ENCODE results near the gene PRRG2.
A peak's percentile ranks its signal among the peaks of the same experiment; 100 is the strongest.

Gene PRRG2

DNA sequence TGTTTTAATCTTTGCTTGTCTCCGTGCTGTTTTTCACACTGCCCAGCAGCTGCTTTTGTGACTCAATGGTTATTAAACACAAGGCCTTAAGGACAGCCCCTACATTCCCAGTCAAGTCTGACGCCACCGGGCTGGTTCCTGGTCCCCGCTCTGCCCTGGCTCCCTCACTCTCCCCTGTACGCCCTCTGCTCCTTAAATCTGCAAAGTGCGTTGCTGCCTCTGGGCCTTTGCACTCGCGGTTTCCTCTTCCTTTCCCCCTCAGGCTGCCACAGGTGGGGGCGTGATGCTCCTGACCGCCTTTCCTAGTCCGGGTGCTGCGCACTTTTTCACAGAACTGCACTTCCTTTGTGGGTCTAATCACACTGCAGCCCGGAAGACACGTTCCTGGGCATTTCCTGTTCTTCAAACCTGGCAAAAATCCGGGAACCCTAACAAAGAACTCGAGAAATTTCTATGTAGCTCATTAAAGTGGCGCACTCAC, 26.4 kb upstream of the PRRG2 start:
- Histone ChIP-seq H3K4me3 (ENCODE audit: low read length) (no peak overlapping the region), H3K36me3 (ENCODE audit: control insufficient read depth, insufficient read depth, low read length) (peaks cover 10% of the 10 kb centered on the region), H3K79me2 (ENCODE audit: control insufficient read depth, insufficient read depth, low read length) (no peaks in the 10 kb centered on the region), H3K79me1 (ENCODE audit: low read length) (no peaks in the 10 kb centered on the region), H4K8ac (ENCODE audit: low read depth, low read length) (no peak overlapping the region), H2BK5ac (ENCODE audit: low read length) (no peak overlapping the region), H3K18ac (ENCODE audit: low read length) (no peak overlapping the region), H2BK15ac (replicated peaks; ENCODE audit: low read depth) (no peak overlapping the region), H3K27ac (ENCODE audit: low read depth, low read length) (no peak overlapping the region), H4K5ac (ENCODE audit: low read length) (no peak overlapping the region), H3K4me1 (ENCODE audit: control insufficient read depth, low read depth, low read length) (no peaks in the 10 kb centered on the region), H3K56ac (ENCODE audit: low read length) (no peak overlapping the region), H3K4me2 (ENCODE audit: low read length) (no peak overlapping the region), H3K9ac (ENCODE audit: low read length) (no peak overlapping the region), H2BK120ac (ENCODE audit: low read depth, low read length) (no peak overlapping the region), H3K23ac (ENCODE audit: low read length) (no peak overlapping the region), H2AK5ac (ENCODE audit: low read length) (no peak overlapping the region), H3K4ac (ENCODE audit: low read depth, low read length) (no peak overlapping the region), H3K27me3 (ENCODE audit: insufficient read depth, low read length, poor library complexity) (no peaks in the 10 kb centered on the region)
- no CpG with 5 or more reads among the region's 17 CpGs for WGBS (ENCODE audit: extremely low coverage, insufficient coverage, low lambda C conversion rate)
- DNase-seq: no peak

DNA sequence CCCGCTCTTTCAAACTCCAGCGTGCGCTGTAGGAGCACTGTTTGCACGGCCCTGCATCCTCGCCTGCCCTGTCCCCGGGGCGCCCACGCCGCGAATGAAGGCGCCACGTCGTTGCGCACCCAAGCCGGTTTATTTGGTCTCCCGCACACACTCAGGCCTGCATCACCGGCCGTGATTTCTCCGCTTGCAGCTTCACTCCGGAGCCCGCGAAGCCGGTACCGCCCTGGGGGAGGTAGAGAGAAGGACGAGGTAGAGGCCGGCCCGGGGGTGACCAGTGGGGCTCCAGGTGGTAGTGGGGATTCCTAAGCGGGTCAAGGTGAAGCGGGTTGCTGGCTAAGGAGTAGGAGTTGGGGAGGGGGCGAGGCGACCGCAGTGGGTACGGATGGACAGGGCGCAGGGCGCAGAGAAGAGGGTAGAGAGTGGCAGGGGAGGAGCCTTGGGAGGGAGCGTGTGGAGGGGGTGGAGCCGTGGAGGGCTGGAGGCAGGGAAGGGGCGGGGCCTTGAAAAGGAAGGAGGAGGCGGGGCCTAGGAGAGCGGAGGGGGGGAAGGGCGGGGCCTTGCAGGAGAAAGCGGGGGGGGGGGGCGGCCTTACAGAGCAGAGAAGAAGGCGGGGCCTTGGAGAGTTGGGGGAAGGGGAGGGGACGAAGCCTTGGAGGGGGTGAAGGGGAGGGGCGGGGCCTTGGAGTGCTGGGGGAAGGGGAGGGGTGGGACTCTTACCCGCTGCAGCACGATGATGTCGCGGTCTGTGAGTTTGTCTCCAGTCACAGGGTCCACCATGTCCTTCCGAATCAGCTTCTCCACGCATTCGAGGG, 25.3 kb upstream of the PRRG2 start:
- H3K9ac ChIP-seq (ENCODE audit: low read length): peak overlapping the region; percentile 88
- no CpG with 5 or more reads among the region's 53 CpGs for WGBS (ENCODE audit: extremely low coverage, insufficient coverage, low lambda C conversion rate)
- peak; percentile 97 for DNase-seq
- peaks cover 11% of the 10 kb centered on the region for H3K36me3 ChIP-seq (ENCODE audit: control insufficient read depth, insufficient read depth, low read length)
- no peak overlapping the region for H2BK15ac ChIP-seq (replicated peaks; ENCODE audit: low read depth)
- peak overlapping the region; percentile 90 for H3K4me2 ChIP-seq (ENCODE audit: low read length)
- H3K27ac ChIP-seq (ENCODE audit: low read depth, low read length): peak overlapping the region; percentile 4
- no peak overlapping the region for H3K18ac ChIP-seq (ENCODE audit: low read length)
- no peaks in the 10 kb centered on the region for H3K79me1 ChIP-seq (ENCODE audit: low read length)
- H2AK5ac ChIP-seq (ENCODE audit: low read length): no peak overlapping the region
- H3K27me3 ChIP-seq (ENCODE audit: insufficient read depth, low read length, poor library complexity): no peaks in the 10 kb centered on the region
- no peaks in the 10 kb centered on the region for H3K4me1 ChIP-seq (ENCODE audit: control insufficient read depth, low read depth, low read length)
- peak overlapping the region; percentile 95 for H3K56ac ChIP-seq (ENCODE audit: low read length)
- no peak overlapping the region for H3K23ac ChIP-seq (ENCODE audit: low read length)
- no peak overlapping the region for H4K5ac ChIP-seq (ENCODE audit: low read length)
- H2BK120ac ChIP-seq (ENCODE audit: low read depth, low read length): no peak overlapping the region
- H3K4ac ChIP-seq (ENCODE audit: low read depth, low read length): no peak overlapping the region
- H3K4me3 ChIP-seq (ENCODE audit: low read length): no peak overlapping the region
- H3K79me2 ChIP-seq (ENCODE audit: control insufficient read depth, insufficient read depth, low read length): no peaks in the 10 kb centered on the region
- H4K8ac ChIP-seq (ENCODE audit: low read depth, low read length): no peak overlapping the region
- H2BK5ac ChIP-seq (ENCODE audit: low read length): no peak overlapping the region

DNA sequence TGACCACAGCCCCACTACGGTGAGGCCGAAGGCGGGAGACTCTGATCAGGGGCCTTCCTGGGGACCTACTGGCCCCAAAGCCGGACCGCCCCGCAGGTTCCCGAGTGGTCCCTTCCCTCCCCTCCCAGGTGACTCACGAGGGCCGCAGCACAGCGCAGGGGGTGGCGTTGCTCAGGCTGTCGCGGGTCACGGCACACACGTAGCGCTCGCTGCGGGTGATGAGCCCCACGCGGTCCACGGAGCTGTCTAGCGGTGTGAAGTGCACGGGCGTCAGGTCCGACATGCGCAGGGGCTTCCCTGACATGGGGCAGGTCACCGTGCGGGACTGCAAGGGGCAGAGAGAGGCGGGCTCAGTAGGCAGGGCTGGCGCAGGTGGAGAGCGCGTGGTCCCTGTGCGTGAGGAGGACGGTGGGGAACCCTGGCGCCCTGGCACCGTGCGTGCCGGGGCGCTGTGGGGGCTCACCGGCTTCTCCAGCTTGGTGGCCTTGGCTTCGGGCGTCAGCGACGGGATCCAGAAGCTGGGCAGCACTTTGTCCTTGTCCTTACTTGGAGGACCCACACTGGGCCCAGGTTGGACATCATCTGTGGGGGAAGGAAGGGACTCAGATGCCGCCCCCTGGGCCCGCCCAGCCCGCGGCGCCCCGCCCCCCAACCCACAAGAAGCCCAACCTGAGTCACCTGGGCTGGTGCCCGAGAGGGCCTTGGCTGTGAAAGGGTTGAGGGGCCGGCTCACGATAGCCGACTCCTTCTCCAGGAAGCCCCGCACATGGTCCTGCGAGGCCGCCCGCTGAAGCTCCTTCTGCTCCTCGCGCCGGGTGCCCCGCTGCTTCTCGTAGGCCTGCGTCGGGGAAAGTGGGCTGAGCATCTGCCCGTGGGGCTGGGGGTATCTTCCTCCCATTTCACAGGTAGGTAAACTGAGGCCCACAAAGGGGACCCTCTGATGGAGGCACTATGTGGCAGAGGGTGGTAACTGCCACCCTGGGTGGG, 24.4 kb upstream of the PRRG2 start:
- Histone ChIP-seq H3K4me2 (ENCODE audit: low read length) (peak overlapping the region; percentile 90), H3K4me3 (ENCODE audit: low read length) (no peak overlapping the region), H3K4me1 (ENCODE audit: control insufficient read depth, low read depth, low read length) (no peaks in the 10 kb centered on the region), H3K18ac (ENCODE audit: low read length) (no peak overlapping the region), H2AK5ac (ENCODE audit: low read length) (no peak overlapping the region), H4K5ac (ENCODE audit: low read length) (no peak overlapping the region), H3K9ac (ENCODE audit: low read length) (peak overlapping the region; percentile 88), H3K27me3 (ENCODE audit: insufficient read depth, low read length, poor library complexity) (no peaks in the 10 kb centered on the region), H2BK5ac (ENCODE audit: low read length) (no peak overlapping the region), H2BK15ac (replicated peaks; ENCODE audit: low read depth) (no peak overlapping the region), H3K79me2 (ENCODE audit: control insufficient read depth, insufficient read depth, low read length) (no peaks in the 10 kb centered on the region), H3K23ac (ENCODE audit: low read length) (no peak overlapping the region), H3K36me3 (ENCODE audit: control insufficient read depth, insufficient read depth, low read length) (peaks cover 11% of the 10 kb centered on the region), H4K8ac (ENCODE audit: low read depth, low read length) (no peak overlapping the region), H3K79me1 (ENCODE audit: low read length) (peaks cover 3% of the 10 kb centered on the region), H3K27ac (ENCODE audit: low read depth, low read length) (no peak overlapping the region), H3K4ac (ENCODE audit: low read depth, low read length) (no peak overlapping the region), H3K56ac (ENCODE audit: low read length) (peak overlapping the region; percentile 95), H2BK120ac (ENCODE audit: low read depth, low read length) (no peak overlapping the region)
- WGBS (ENCODE audit: extremely low coverage, insufficient coverage, low lambda C conversion rate): no CpG with 5 or more reads among the region's 66 CpGs
- peak; percentile 92 for DNase-seq

DNA sequence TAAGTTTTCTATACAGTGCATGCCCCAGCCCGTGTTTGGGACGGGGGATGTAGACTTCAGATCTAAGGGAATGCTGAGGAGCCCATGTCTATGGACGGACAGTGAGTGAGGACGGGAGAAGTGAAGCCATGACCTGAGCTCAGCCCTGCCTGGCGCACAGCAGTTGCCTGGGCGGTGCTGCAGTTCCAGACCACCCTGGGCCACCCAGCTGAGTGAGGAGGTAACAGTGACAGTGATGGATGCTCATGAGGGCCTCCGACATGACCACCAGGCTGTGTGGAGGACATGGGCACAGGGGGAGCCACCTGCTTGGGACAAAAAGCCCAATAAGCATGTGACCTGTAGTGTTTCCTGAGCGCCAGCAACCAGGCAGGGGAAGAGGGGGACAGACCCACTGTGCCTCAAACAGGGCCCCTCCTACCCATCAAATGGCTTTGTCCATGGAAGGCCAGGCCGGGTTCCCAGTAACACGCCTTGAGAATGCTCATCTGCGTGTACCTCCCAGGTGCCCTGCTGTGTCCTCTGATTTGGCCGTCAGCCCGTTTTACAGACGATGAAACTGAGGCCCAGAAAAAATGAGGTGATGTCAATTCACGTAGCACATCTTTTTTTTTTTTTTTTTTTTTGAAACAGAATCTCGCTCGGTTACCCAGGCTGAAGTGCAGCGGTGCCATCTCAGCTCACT, 23.3 kb upstream of the PRRG2 start:
- no peak overlapping the region for H3K4me2 ChIP-seq (ENCODE audit: low read length)
- no peaks in the 10 kb centered on the region for H3K4me1 ChIP-seq (ENCODE audit: control insufficient read depth, low read depth, low read length)
- H2AK5ac ChIP-seq (ENCODE audit: low read length): no peak overlapping the region
- no peak overlapping the region for H2BK120ac ChIP-seq (ENCODE audit: low read depth, low read length)
- H3K36me3 ChIP-seq (ENCODE audit: control insufficient read depth, insufficient read depth, low read length): peaks cover 11% of the 10 kb centered on the region
- H3K79me1 ChIP-seq (ENCODE audit: low read length): peaks cover 3% of the 10 kb centered on the region
- H3K4me3 ChIP-seq (ENCODE audit: low read length): no peak overlapping the region
- H3K9ac ChIP-seq (ENCODE audit: low read length): no peak overlapping the region
- no peak for DNase-seq
- H4K8ac ChIP-seq (ENCODE audit: low read depth, low read length): no peak overlapping the region
- no CpG with 5 or more reads among the region's 18 CpGs for WGBS (ENCODE audit: extremely low coverage, insufficient coverage, low lambda C conversion rate)
- no peak overlapping the region for H4K5ac ChIP-seq (ENCODE audit: low read length)
- H2BK15ac ChIP-seq (replicated peaks; ENCODE audit: low read depth): no peak overlapping the region
- H3K4ac ChIP-seq (ENCODE audit: low read depth, low read length): no peak overlapping the region
- H2BK5ac ChIP-seq (ENCODE audit: low read length): no peak overlapping the region
- no peak overlapping the region for H3K27ac ChIP-seq (ENCODE audit: low read depth, low read length)
- H3K79me2 ChIP-seq (ENCODE audit: control insufficient read depth, insufficient read depth, low read length): no peaks in the 10 kb centered on the region
- no peak overlapping the region for H3K23ac ChIP-seq (ENCODE audit: low read length)
- no peaks in the 10 kb centered on the region for H3K27me3 ChIP-seq (ENCODE audit: insufficient read depth, low read length, poor library complexity)
- no peak overlapping the region for H3K18ac ChIP-seq (ENCODE audit: low read length)
- H3K56ac ChIP-seq (ENCODE audit: low read length): no peak overlapping the region

DNA sequence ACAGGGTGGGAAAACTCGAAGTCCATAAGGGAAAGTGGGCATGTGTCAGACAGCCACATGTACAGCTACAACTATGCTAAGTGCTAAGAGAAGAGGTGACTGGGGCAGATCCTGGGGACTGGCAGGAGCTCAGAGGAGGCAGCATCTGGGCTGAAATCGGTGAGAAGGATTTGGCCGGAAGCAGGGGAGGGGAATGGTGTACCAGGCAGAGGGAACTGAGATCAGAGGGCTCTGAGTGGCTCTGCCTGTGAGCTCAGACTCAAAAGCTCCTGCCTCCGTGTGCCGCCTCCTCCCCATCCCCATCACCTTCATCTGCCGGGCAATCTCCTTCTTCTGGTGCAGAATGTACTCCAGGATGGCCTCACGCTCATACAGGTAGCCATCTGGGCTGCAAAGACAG, 22.5 kb upstream of the PRRG2 start:
- no peak overlapping the region for H3K4me2 ChIP-seq (ENCODE audit: low read length)
- H4K8ac ChIP-seq (ENCODE audit: low read depth, low read length): no peak overlapping the region
- no peak overlapping the region for H2AK5ac ChIP-seq (ENCODE audit: low read length)
- H2BK15ac ChIP-seq (replicated peaks; ENCODE audit: low read depth): no peak overlapping the region
- no peak overlapping the region for H3K9ac ChIP-seq (ENCODE audit: low read length)
- H3K18ac ChIP-seq (ENCODE audit: low read length): no peak overlapping the region
- H3K79me1 ChIP-seq (ENCODE audit: low read length): peaks cover 3% of the 10 kb centered on the region
- H3K27ac ChIP-seq (ENCODE audit: low read depth, low read length): no peak overlapping the region
- peaks cover 11% of the 10 kb centered on the region for H3K36me3 ChIP-seq (ENCODE audit: control insufficient read depth, insufficient read depth, low read length)
- no peak overlapping the region for H3K4me3 ChIP-seq (ENCODE audit: low read length)
- no peak overlapping the region for H3K23ac ChIP-seq (ENCODE audit: low read length)
- H3K56ac ChIP-seq (ENCODE audit: low read length): no peak overlapping the region
- WGBS (ENCODE audit: extremely low coverage, insufficient coverage, low lambda C conversion rate): no CpG with 5 or more reads among the region's 7 CpGs
- H4K5ac ChIP-seq (ENCODE audit: low read length): no peak overlapping the region
- H2BK5ac ChIP-seq (ENCODE audit: low read length): no peak overlapping the region
- no peak for DNase-seq
- H3K27me3 ChIP-seq (ENCODE audit: insufficient read depth, low read length, poor library complexity): no peaks in the 10 kb centered on the region
- no peaks in the 10 kb centered on the region for H3K4me1 ChIP-seq (ENCODE audit: control insufficient read depth, low read depth, low read length)
- no peaks in the 10 kb centered on the region for H3K79me2 ChIP-seq (ENCODE audit: control insufficient read depth, insufficient read depth, low read length)
- H2BK120ac ChIP-seq (ENCODE audit: low read depth, low read length): no peak overlapping the region
- no peak overlapping the region for H3K4ac ChIP-seq (ENCODE audit: low read depth, low read length)
